ENCODE results near the gene MFSD11.
"Not testable (repeated sequence)": the region's sequence is repeated elsewhere in the genome, so short reads cannot be mapped to it uniquely, and the experiment has no call there.

The MFSD11 gene

DNA sequence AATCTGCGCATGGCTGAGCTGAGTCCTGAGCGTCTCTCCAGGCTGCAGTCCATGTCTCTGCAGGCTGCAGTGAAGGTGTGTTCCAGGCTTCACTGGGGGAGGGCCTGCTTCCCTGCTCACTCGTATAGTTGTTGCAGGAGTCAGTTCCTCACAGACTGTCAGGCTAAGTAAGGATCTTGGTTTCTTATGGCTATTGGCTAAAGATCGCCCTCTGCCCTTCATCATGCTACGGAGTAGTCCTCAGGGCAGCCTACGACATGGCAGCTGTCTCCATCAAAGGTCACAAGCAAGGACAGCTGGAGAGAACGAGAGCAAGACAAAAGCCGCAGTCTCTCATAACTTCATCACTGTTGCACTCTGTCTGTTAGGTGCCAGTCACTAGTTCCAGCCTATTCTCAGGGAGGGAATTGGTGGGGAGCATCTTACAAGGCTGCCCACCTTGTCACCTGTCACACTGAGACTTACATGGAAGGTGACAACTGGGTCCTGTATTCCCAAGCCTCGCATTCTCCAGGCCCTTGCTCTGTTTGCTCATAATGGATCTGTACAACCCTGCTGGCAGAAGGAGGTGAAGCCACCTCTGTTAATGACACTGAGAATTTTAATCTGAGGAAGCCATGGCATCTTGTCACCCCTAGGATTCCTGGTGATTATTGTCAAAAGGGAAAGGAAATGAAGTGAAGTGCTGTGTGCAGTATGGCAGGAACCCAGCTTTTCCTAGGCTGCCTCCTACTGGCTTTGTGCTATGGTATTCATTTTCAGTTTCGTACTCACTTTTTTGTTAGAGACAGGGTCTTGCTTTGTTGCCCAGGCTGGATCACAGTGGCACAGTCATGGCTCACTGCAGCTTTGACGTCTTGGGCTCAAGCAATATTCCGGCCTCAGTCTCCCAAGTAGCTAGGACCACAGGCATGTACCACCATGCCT, 43.4 kb downstream of the MFSD11 start:
- Histone ChIP-seq H3K9ac (ENCODE audit: low read depth, low read length, poor library complexity) (no peak overlapping the region), H4K8ac (ENCODE audit: low read depth, low read length) (no peak overlapping the region), H3K4ac (ENCODE audit: low read length) (no peak overlapping the region), H3K79me1 (ENCODE audit: low read depth, low read length) (peaks cover 1% of the 10 kb centered on the region), H2BK15ac (ENCODE audit: low read length) (no peak overlapping the region), H3K27ac (replicated peaks; ENCODE audit: low read length) (no peak overlapping the region), H3K27me3 (ENCODE audit: control insufficient read depth in 3 of 3, insufficient read depth in 3 of 3, low read depth in 1 of 3, low read length in 3 of 3) (no peaks in the 10 kb centered on the region), H3K9me3 (replicated peaks in 1 of 2; ENCODE audit: control insufficient read depth in 2 of 2, insufficient read depth in 1 of 2, low read depth in 1 of 2, low read length in 2 of 2) (no peaks in the 10 kb centered on the region), H3K14ac (ENCODE audit: low read length) (no peak overlapping the region), H2BK12ac (ENCODE audit: low read length) (no peak overlapping the region), H4K91ac (ENCODE audit: low read depth, low read length, poor library complexity) (no peak overlapping the region), H3K23ac (ENCODE audit: low read depth, low read length, poor library complexity) (no peak overlapping the region), H2AFZ (ENCODE audit: low read length) (no peak overlapping the region), H2AK5ac (ENCODE audit: low read depth, low read length) (no peak overlapping the region), H3K4me2 (ENCODE audit: insufficient read depth, low read length, poor library complexity, severe bottlenecking) (no peak overlapping the region), H2BK5ac (ENCODE audit: low read length) (no peak overlapping the region), H3K4me3 (ENCODE audit: low read length in 2 of 2) (no peak overlapping the region), H3K18ac (ENCODE audit: low read length) (no peak overlapping the region), H2BK120ac (ENCODE audit: low read depth, low read length) (no peak overlapping the region), H3K36me3 (replicated peaks in 1 of 2; ENCODE audit: control insufficient read depth in 2 of 2, insufficient read depth in 2 of 2, low read length in 2 of 2) (peaks cover 0 to 36% of the 10 kb centered on the region in 2 donors), H3K4me1 (ENCODE audit: control insufficient read depth in 2 of 2, insufficient read depth in 1 of 2, low read depth in 1 of 2, low read length in 2 of 2) (no peaks in the 10 kb centered on the region)
- WGBS, 2 donors (ENCODE audit: extremely low coverage in 2 of 2, insufficient read length in 2 of 2, insufficient replicate concordance in 1 of 2), result no CpG with 5 or more reads among the region's 12 CpGs
- no peak for DNase-seq (ENCODE audit: low spot score)

DNA sequence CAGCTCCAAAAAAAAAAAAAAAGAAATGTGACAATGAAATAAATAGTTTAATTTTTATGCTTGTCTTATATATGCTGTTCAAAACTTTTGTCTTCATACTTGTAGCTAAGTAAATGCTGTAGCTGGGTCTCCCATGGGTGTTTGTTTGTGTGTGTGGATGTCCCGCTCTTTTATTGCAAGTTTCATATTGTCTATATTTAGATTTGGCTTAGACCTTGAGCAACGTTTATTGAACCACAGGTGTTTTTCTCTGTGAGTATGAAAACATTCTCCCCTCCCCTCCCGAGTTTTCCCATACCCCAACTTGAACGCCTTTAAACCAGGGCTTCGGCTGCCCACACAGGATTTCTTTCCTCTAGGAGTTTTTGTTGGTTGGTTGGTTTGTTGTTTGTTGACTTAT, 45.2 kb downstream of the MFSD11 start:
- Histone ChIP-seq H3K14ac (ENCODE audit: low read length) (no peak overlapping the region), H3K9ac (ENCODE audit: low read depth, low read length, poor library complexity) (no peak overlapping the region), H3K36me3 (replicated peaks in 1 of 2; ENCODE audit: control insufficient read depth in 2 of 2, insufficient read depth in 2 of 2, low read length in 2 of 2) (peaks cover 0 to 20% of the 10 kb centered on the region in 2 donors), H2BK12ac (ENCODE audit: low read length) (no peak overlapping the region), H2BK15ac (ENCODE audit: low read length) (no peak overlapping the region), H2AK5ac (ENCODE audit: low read depth, low read length) (no peak overlapping the region), H3K18ac (ENCODE audit: low read length) (no peak overlapping the region), H2BK5ac (ENCODE audit: low read length) (no peak overlapping the region), H3K27ac (replicated peaks; ENCODE audit: low read length) (no peak overlapping the region), H2BK120ac (ENCODE audit: low read depth, low read length) (no peak overlapping the region), H3K23ac (ENCODE audit: low read depth, low read length, poor library complexity) (no peak overlapping the region), H3K27me3 (ENCODE audit: control insufficient read depth in 3 of 3, insufficient read depth in 3 of 3, low read depth in 1 of 3, low read length in 3 of 3) (no peaks in the 10 kb centered on the region), H3K79me1 (ENCODE audit: low read depth, low read length) (peaks cover 1% of the 10 kb centered on the region), H3K4me3 (ENCODE audit: low read length in 2 of 2) (no peak overlapping the region), H4K8ac (ENCODE audit: low read depth, low read length) (no peak overlapping the region), H4K91ac (ENCODE audit: low read depth, low read length, poor library complexity) (no peak overlapping the region), H2AFZ (ENCODE audit: low read length) (no peak overlapping the region), H3K9me3 (replicated peaks in 1 of 2; ENCODE audit: control insufficient read depth in 2 of 2, insufficient read depth in 1 of 2, low read depth in 1 of 2, low read length in 2 of 2) (no peaks in the 10 kb centered on the region), H3K4me1 (ENCODE audit: control insufficient read depth in 2 of 2, insufficient read depth in 1 of 2, low read depth in 1 of 2, low read length in 2 of 2) (no peaks in the 10 kb centered on the region), H3K4ac (ENCODE audit: low read length) (no peak overlapping the region), H3K4me2 (ENCODE audit: insufficient read depth, low read length, poor library complexity, severe bottlenecking) (no peak overlapping the region)
- DNase-seq (ENCODE audit: low spot score), result no peak
- WGBS, 2 donors (ENCODE audit: extremely low coverage in 2 of 2, insufficient read length in 2 of 2, insufficient replicate concordance in 1 of 2), result no CpG with 5 or more reads among the region's 5 CpGs

- H2BK15ac ChIP-seq (ENCODE audit: low read length), result no peak overlapping the region
- H3K18ac ChIP-seq (ENCODE audit: low read length), result no peak overlapping the region
- peaks cover 0 to 10% of the 10 kb centered on the region in 2 donors for H3K36me3 ChIP-seq (replicated peaks in 1 of 2; ENCODE audit: control insufficient read depth in 2 of 2, insufficient read depth in 2 of 2, low read length in 2 of 2)
- no peak overlapping the region for H2BK12ac ChIP-seq (ENCODE audit: low read length)
- no peak overlapping the region for H2BK120ac ChIP-seq (ENCODE audit: low read depth, low read length)
- no peak overlapping the region for H4K91ac ChIP-seq (ENCODE audit: low read depth, low read length, poor library complexity)
- no peak overlapping the region for H3K14ac ChIP-seq (ENCODE audit: low read length)
- H3K9ac ChIP-seq (ENCODE audit: low read depth, low read length, poor library complexity), result no peak overlapping the region
- no peak overlapping the region for H3K4me2 ChIP-seq (ENCODE audit: insufficient read depth, low read length, poor library complexity, severe bottlenecking)
- H3K23ac ChIP-seq (ENCODE audit: low read depth, low read length, poor library complexity), result no peak overlapping the region
- H3K27me3 ChIP-seq (ENCODE audit: control insufficient read depth in 3 of 3, insufficient read depth in 3 of 3, low read depth in 1 of 3, low read length in 3 of 3), result no peaks in the 10 kb centered on the region
- H2AFZ ChIP-seq (ENCODE audit: low read length), result no peak overlapping the region
- H3K9me3 ChIP-seq (replicated peaks in 1 of 2; ENCODE audit: control insufficient read depth in 2 of 2, insufficient read depth in 1 of 2, low read depth in 1 of 2, low read length in 2 of 2), result no peaks in the 10 kb centered on the region
- peaks cover 0 to 4% of the 10 kb centered on the region in 2 donors for H3K4me1 ChIP-seq (ENCODE audit: control insufficient read depth in 2 of 2, insufficient read depth in 1 of 2, low read depth in 1 of 2, low read length in 2 of 2)
- DNase-seq (ENCODE audit: low spot score), result no peak
- no peak overlapping the region for H4K8ac ChIP-seq (ENCODE audit: low read depth, low read length)
- WGBS, 2 donors (ENCODE audit: extremely low coverage in 2 of 2, insufficient read length in 2 of 2, insufficient replicate concordance in 1 of 2), result no CpG with 5 or more reads among the region's 3 CpGs
- H2AK5ac ChIP-seq (ENCODE audit: low read depth, low read length), result no peak overlapping the region
- H3K4ac ChIP-seq (ENCODE audit: low read length), result no peak overlapping the region
- H3K27ac ChIP-seq (replicated peaks; ENCODE audit: low read length), result no peak overlapping the region
- no peak overlapping the region for H2BK5ac ChIP-seq (ENCODE audit: low read length)
- H3K79me1 ChIP-seq (ENCODE audit: low read depth, low read length), result peaks cover 1% of the 10 kb centered on the region
- no peak overlapping the region for H3K4me3 ChIP-seq (ENCODE audit: low read length in 2 of 2)
Observed at GRCh38 chr17:76784926-76785325, 47.0 kb downstream of the MFSD11 start.

DNA sequence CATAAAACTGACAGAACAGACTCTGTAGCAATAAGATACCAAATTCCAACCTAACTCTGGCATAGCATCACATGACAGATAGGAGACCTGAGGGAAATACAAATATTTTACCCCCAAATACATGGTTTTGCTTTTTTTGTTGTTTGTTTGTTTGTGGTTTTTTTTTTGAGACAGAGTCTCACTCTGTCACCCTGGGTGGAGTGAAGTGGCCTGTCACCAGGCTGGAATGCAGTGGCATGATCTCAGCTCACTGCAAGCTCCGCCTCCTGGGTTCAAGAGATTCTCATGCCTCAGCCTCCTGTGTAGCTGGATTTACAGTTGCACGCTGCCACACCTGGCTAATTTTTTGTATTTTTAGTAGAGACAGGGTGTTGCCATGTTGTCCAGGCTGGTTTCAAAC, 49.9 kb downstream of the MFSD11 start:
- not testable (repeated sequence) for H3K4me1 ChIP-seq (ENCODE audit: control insufficient read depth in 2 of 2, insufficient read depth in 1 of 2, low read depth in 1 of 2, low read length in 2 of 2)

More for the DNA sequence above, 49.9 kb downstream of the MFSD11 start:
- not testable (repeated sequence) for H3K18ac ChIP-seq (ENCODE audit: low read length); H2BK120ac ChIP-seq (ENCODE audit: low read depth, low read length); H2AK5ac ChIP-seq (ENCODE audit: low read depth, low read length); H3K27ac ChIP-seq (replicated peaks; ENCODE audit: low read length); H3K9me3 ChIP-seq (replicated peaks in 1 of 2; ENCODE audit: control insufficient read depth in 2 of 2, insufficient read depth in 1 of 2, low read depth in 1 of 2, low read length in 2 of 2); H3K27me3 ChIP-seq (ENCODE audit: control insufficient read depth in 3 of 3, insufficient read depth in 3 of 3, low read depth in 1 of 3, low read length in 3 of 3); H3K79me1 ChIP-seq (ENCODE audit: low read depth, low read length); H4K91ac ChIP-seq (ENCODE audit: low read depth, low read length, poor library complexity); H4K8ac ChIP-seq (ENCODE audit: low read depth, low read length); H3K4me3 ChIP-seq (ENCODE audit: low read length in 2 of 2); H3K9ac ChIP-seq (ENCODE audit: low read depth, low read length, poor library complexity); H3K23ac ChIP-seq (ENCODE audit: low read depth, low read length, poor library complexity); DNase-seq (ENCODE audit: low spot score); H3K4me2 ChIP-seq (ENCODE audit: insufficient read depth, low read length, poor library complexity, severe bottlenecking); H2BK15ac ChIP-seq (ENCODE audit: low read length); H3K4ac ChIP-seq (ENCODE audit: low read length); H3K36me3 ChIP-seq (replicated peaks in 1 of 2; ENCODE audit: control insufficient read depth in 2 of 2, insufficient read depth in 2 of 2, low read length in 2 of 2); H2BK5ac ChIP-seq (ENCODE audit: low read length); H2BK12ac ChIP-seq (ENCODE audit: low read length); H3K14ac ChIP-seq (ENCODE audit: low read length)
- no CpG with 5 or more reads among the region's 2 CpGs for WGBS, 2 donors (ENCODE audit: extremely low coverage in 2 of 2, insufficient read length in 2 of 2, insufficient replicate concordance in 1 of 2)
- H2AFZ ChIP-seq (ENCODE audit: low read length), result peak overlapping the region; percentile 0
